HCT116 (cell line): ENCODE data around the gene CST1.

Experiments
- CTCF ChIP-seq, 3 experiments: fragments of 200-600 bp in 1 of 3; sonication (generic) in 1 of 3; IDR thresholded peaks in 2 of 3; conservative IDR thresholded peaks in 1 of 3; 2 replicates each; pipeline ENCODE4 v1.5.1; 2012 to 2017; ENCODE audit warnings: low read depth in 2 of 3, low read length in 2 of 3, antibody characterized with exemption in 1 of 3, borderline replicate concordance in 1 of 3, control low read depth in 1 of 3, mild to moderate bottlenecking in 1 of 3, mixed read lengths in 1 of 3, mixed run types in 1 of 3, moderate library complexity in 1 of 3; ENCODE audit not compliant: insufficient read depth in 1 of 3
- EZH2phosphoT487 ChIP-seq: fragments of 200-600 bp; IDR thresholded peaks from 2 replicates; pipeline ENCODE4 v1.6.1; 2018; ENCODE audit warnings: antibody characterized with exemption, borderline replicate concordance
- JUND ChIP-seq: IDR thresholded peaks from 2 replicates; pipeline ENCODE4 v1.6.1; 2012
- POLR2AphosphoS5 ChIP-seq: IDR thresholded peaks from 2 replicates; pipeline ENCODE4 v1.6.1; 2011; ENCODE audit warnings: mild to moderate bottlenecking, low read depth, low read length, moderate library complexity
- RAD21 ChIP-seq: IDR thresholded peaks from 2 replicates; pipeline ENCODE4 v1.6.1; 2012; ENCODE audit warnings: low read depth, mild to moderate bottlenecking
- SRF ChIP-seq: IDR thresholded peaks from 2 replicates; pipeline ENCODE4 v1.6.1; 2012; ENCODE audit warnings: low read depth
- ZFX ChIP-seq: fragments of 450-650 bp; IDR thresholded peaks from 2 replicates; pipeline ENCODE4 v1.6.1; 2017

GRCh38 chr20:23782366-23782983 is 31.7 kb upstream of the CST1 start:
- TF ChIP-seq CTCF (IDR thresholded peaks at IDR 0.05 in 2 of 3, conservative IDR thresholded peaks at IDR 0.05 in 1 of 3; ENCODE audit: borderline replicate concordance in 1 of 3, insufficient read depth in 1 of 3, low read depth in 2 of 3, low read length in 2 of 3) (peak; percentile 52 to 83 (median 75); a peak in 5 of 6 replicates), ZFX (no peak), POLR2AphosphoS5 (no peak), RAD21 (peak; percentile 55), SRF (no peak), EZH2phosphoT487 (no peak), JUND (no peak)
